ENCODE results near the gene GGA3. TPM values are rescaled to one million over a fixed set of nuclear protein-coding genes. Genes with fewer than 3 reads are reported as not detected.

The GGA3 gene
- total RNA-seq: 10 to 100 TPM; 31.3 to 42.3 (median 35.3) TPM

- no peaks in the 10 kb centered on the region for H3K9me3 ChIP-seq
- peaks cover 0 to 33% of the 10 kb centered on the region in 2 donors for H3K36me3 ChIP-seq
- peaks cover 21 to 40% of the 10 kb centered on the region in 2 donors for H3K4me1 ChIP-seq
- in situ Hi-C loops (cut with MboI; ENCODE audit: low sequenced_read_pairs in 4 of 4): no loop called here
- intact Hi-C loops (cut with DNase I; ENCODE audit: low total_unique reads): loop anchor here (10.0 kb wide), 1 partner anchor 253 kb away; the partner anchor contains the start of genes CASKIN2 and TSEN54
- peak; percentile 75 to 81 for TF ChIP-seq POLR2A (IDR thresholded peaks at IDR 0.05)
- TF ChIP-seq CTCF (IDR thresholded peaks at IDR 0.05 in 4 of 5, conservative IDR thresholded peaks at IDR 0.05 in 1 of 5): no peak
- no peaks in the 10 kb centered on the region for H3K27me3 ChIP-seq
- DNase-seq (peak; percentile 92 to 93), ATAC-seq (peak; percentile 95 to 98)
- H3K4me3 ChIP-seq: peak within 1 kb of the TSS; percentile 94 to 100 (median 98)
- H3K27ac ChIP-seq: peak within 1 kb of the TSS; percentile 95 to 99 (median 98)
These were observed at the start of gene GGA3, which contains the start of gene MRPS7 for GRCh38 chr17:75261336-75262111. Gene GGA3 (minus strand): TSS chr17:75261606. CDS start chr17:75261587, 19 bp downstream. Gene MRPS7 (plus strand): TSS chr17:75261879. CDS start chr17:75261901, 22 bp downstream.

GRCh38 chr17:75308732-75309629, 47.6 kb upstream of the GGA3 start:
- peak in 1 of 2 donors; percentile 9 for TF ChIP-seq POLR2A (IDR thresholded peaks at IDR 0.05)
- TF ChIP-seq CTCF (IDR thresholded peaks at IDR 0.05 in 4 of 5, conservative IDR thresholded peaks at IDR 0.05 in 1 of 5): no peak
- Histone ChIP-seq H3K9me3 (no peaks in the 10 kb centered on the region), H3K4me3 (no peak overlapping the region), H3K36me3 (no peaks in the 10 kb centered on the region), H3K27ac (no peak overlapping the region), H3K27me3 (no peaks in the 10 kb centered on the region), H3K4me1 (no peaks in the 10 kb centered on the region)
- in situ Hi-C loops (cut with MboI; ENCODE audit: low sequenced_read_pairs in 4 of 4) (loop anchor here in 3 of 4 donors (25.0 kb wide), 1 partner anchor 228 kb away; the partner anchor contains the start of gene LLGL2 (in 3 of the 3)), intact Hi-C loops (cut with DNase I; ENCODE audit: low total_unique reads) (no loop called here)
- ATAC-seq (no peak), DNase-seq (no peak)

GRCh38 chr17:75307957-75308731, 46.7 kb upstream of the GGA3 start:
- Histone ChIP-seq H3K4me1 (no peaks in the 10 kb centered on the region), H3K9me3 (no peaks in the 10 kb centered on the region), H3K27me3 (no peaks in the 10 kb centered on the region), H3K36me3 (no peaks in the 10 kb centered on the region), H3K27ac (no peak overlapping the region), H3K4me3 (no peak overlapping the region)
- in situ Hi-C loops (cut with MboI; ENCODE audit: low sequenced_read_pairs in 4 of 4) (loop anchor here in 3 of 4 donors (25.0 kb wide), 1 partner anchor 229 kb away; the partner anchor contains the start of gene LLGL2 (in 3 of the 3)), intact Hi-C loops (cut with DNase I; ENCODE audit: low total_unique reads) (no loop called here)
- ATAC-seq (no peak), DNase-seq (no peak)
- no peak for TF ChIP-seq POLR2A (IDR thresholded peaks at IDR 0.05)
- TF ChIP-seq CTCF (IDR thresholded peaks at IDR 0.05 in 4 of 5, conservative IDR thresholded peaks at IDR 0.05 in 1 of 5): no peak
